Ishikawa (cell line): Measurements from ENCODE around the gene ZNF768.

Experiments
- CEBPB ChIP-seq: IDR thresholded peaks from 2 replicates; pipeline ENCODE4 v1.6.1; 2012
- CREB1 ChIP-seq: IDR thresholded peaks from 2 replicates; pipeline ENCODE4 v1.6.1; 2012; ENCODE audit warnings: low read depth
- EGR1 ChIP-seq: IDR thresholded peaks from 2 replicates; pipeline ENCODE4 v1.6.1; 2012
- EP300 ChIP-seq: IDR thresholded peaks from 2 replicates; pipeline ENCODE4 v1.6.1; 2012; ENCODE audit warnings: borderline replicate concordance
- FOXM1 ChIP-seq: IDR thresholded peaks from 2 replicates; pipeline ENCODE4 v1.6.1; 2012; ENCODE audit warnings: low read depth, borderline replicate concordance
- MAX ChIP-seq: IDR thresholded peaks from 2 replicates; pipeline ENCODE4 v1.6.1; 2012
- NFIC ChIP-seq: IDR thresholded peaks from 2 replicates; pipeline ENCODE4 v1.6.1; 2012
- RAD21 ChIP-seq: IDR thresholded peaks from 2 replicates; pipeline ENCODE4 v1.6.1; 2012; ENCODE audit warnings: low read depth
- REST ChIP-seq: IDR thresholded peaks from 2 replicates; pipeline ENCODE4 v1.6.1; 2012; ENCODE audit warnings: low read depth, mild to moderate bottlenecking
- TAF1 ChIP-seq: IDR thresholded peaks from 2 replicates; pipeline ENCODE4 v1.6.1; 2012; ENCODE audit warnings: low read depth, mild to moderate bottlenecking
- TCF12 ChIP-seq: IDR thresholded peaks from 2 replicates; pipeline ENCODE4 v1.6.1; 2012; ENCODE audit warnings: low read depth
- TEAD4 ChIP-seq: IDR thresholded peaks from 2 replicates; pipeline ENCODE4 v1.6.1; 2012
- USF1 ChIP-seq: IDR thresholded peaks from 2 replicates; pipeline ENCODE4 v1.6.1; 2012
- YY1 ChIP-seq: IDR thresholded peaks from 2 replicates; pipeline ENCODE4 v1.6.1; 2012; ENCODE audit warnings: low read depth
- ZBTB7A ChIP-seq: IDR thresholded peaks from 2 replicates; pipeline ENCODE4 v1.6.1; 2012; ENCODE audit warnings: low read depth

The ZNF768 gene

GRCh38 chr16:30532285-30533145 is 6.1 kb upstream of the ZNF768 start:
- TF ChIP-seq TCF12: no peak
- TF ChIP-seq MAX: no peak
- no peak for TF ChIP-seq REST
- TF ChIP-seq RAD21: no peak
- no peak for TF ChIP-seq USF1

GRCh38 chr16:30530163-30531037 is 4.0 kb upstream of the ZNF768 start:
- TF ChIP-seq EP300 (no peak), TEAD4 (no peak), REST (no peak), RAD21 (no peak), TAF1 (no peak), CEBPB (no peak), CREB1 (no peak), EGR1 (no peak), USF1 (no peak), FOXM1 (no peak), NFIC (no peak), TCF12 (no peak), YY1 (no peak), MAX (no peak), ZBTB7A (no peak)

- TF ChIP-seq YY1 (no peak), CEBPB (no peak), EGR1 (no peak), TCF12 (no peak), REST (no peak), NFIC (no peak), RAD21 (no peak), EP300 (no peak), CREB1 (no peak), ZBTB7A (no peak), FOXM1 (no peak), TEAD4 (no peak), TAF1 (no peak), MAX (no peak), USF1 (no peak)
Measured at GRCh38 chr16:30528799-30529457, 2.6 kb upstream of the ZNF768 start.
